Activated T-helper 1 cell treated with Interleukin-2 at 50 U/mL for 16 hours (primary cell): ENCODE measurements around the gene ULBP3.
"Not testable (repeated sequence)": the region's sequence is repeated elsewhere in the genome, so short reads cannot be mapped to it uniquely, and the experiment has no call there.

ENCODE experiments used
- DNase-seq: peaks from one replicate; pipeline ENCODE4 v3.0.0-alpha.2; 2020; ENCODE audit warnings: low read depth

The ULBP3 gene

GRCh38 chr6:150076196-150076893, 7.4 kb upstream of the ULBP3 start:
- no peak for DNase-seq

GRCh38 chr6:150075034-150075421, 6.1 kb upstream of the ULBP3 start:
- no peak for DNase-seq

- DNase-seq = not testable (repeated sequence)
Observed at GRCh38 chr6:150074396-150075033, 5.6 kb upstream of the ULBP3 start.

GRCh38 chr6:150072201-150072600, 3.3 kb upstream of the ULBP3 start:
- DNase-seq = peak; percentile 34

- no peak for DNase-seq
Observed at GRCh38 chr6:150070236-150070818, 1.4 kb upstream of the ULBP3 start.

- no peak for DNase-seq
Observed at GRCh38 chr6:150069706-150070105, 785 bp upstream of the ULBP3 start.

- DNase-seq = no peak
Observed at GRCh38 chr6:150068151-150068550, 770 bp downstream of the ULBP3 start.

GRCh38 chr6:150065083-150065482, 3.8 kb downstream of the ULBP3 start:
- no peak for DNase-seq

- DNase-seq = no peak
Observed at GRCh38 chr6:150063640-150064039, 5.3 kb downstream of the ULBP3 start.

GRCh38 chr6:150059973-150060372, 8.9 kb downstream of the ULBP3 start:
- not testable (repeated sequence) for DNase-seq

GRCh38 chr6:150058986-150059385, 9.9 kb downstream of the ULBP3 start:
- DNase-seq = no peak

GRCh38 chr6:150058231-150058792, 10.6 kb downstream of the ULBP3 start:
- no peak for DNase-seq

- DNase-seq = no peak
Observed at GRCh38 chr6:150057501-150057951, 11.4 kb downstream of the ULBP3 start.

- DNase-seq = no peak
Observed at GRCh38 chr6:150056916-150057315, 12.0 kb downstream of the ULBP3 start.

- no peak for DNase-seq
Observed at GRCh38 chr6:150056156-150056555, 12.8 kb downstream of the ULBP3 start.

GRCh38 chr6:150055131-150055530, 13.8 kb downstream of the ULBP3 start:
- no peak for DNase-seq

GRCh38 chr6:150053450-150053849, 15.5 kb downstream of the ULBP3 start:
- DNase-seq = no peak

- no peak for DNase-seq
Observed at GRCh38 chr6:150050846-150051245, 18.1 kb downstream of the ULBP3 start.

- no peak for DNase-seq
Observed at GRCh38 chr6:150048099-150048498, 20.8 kb downstream of the ULBP3 start.

GRCh38 chr6:150046943-150047342, 22.0 kb downstream of the ULBP3 start:
- no peak for DNase-seq

- DNase-seq = no peak
Observed at GRCh38 chr6:150044621-150045145, 24.2 kb downstream of the ULBP3 start.

GRCh38 chr6:150043501-150044412, 25.2 kb downstream of the ULBP3 start:
- no peak for DNase-seq
